ENCODE measurements around the gene FKBP2.

GRCh38 chr11:64222651-64223000 is 18.3 kb upstream of the FKBP2 start:
- TF ChIP-seq, protein P1, sequence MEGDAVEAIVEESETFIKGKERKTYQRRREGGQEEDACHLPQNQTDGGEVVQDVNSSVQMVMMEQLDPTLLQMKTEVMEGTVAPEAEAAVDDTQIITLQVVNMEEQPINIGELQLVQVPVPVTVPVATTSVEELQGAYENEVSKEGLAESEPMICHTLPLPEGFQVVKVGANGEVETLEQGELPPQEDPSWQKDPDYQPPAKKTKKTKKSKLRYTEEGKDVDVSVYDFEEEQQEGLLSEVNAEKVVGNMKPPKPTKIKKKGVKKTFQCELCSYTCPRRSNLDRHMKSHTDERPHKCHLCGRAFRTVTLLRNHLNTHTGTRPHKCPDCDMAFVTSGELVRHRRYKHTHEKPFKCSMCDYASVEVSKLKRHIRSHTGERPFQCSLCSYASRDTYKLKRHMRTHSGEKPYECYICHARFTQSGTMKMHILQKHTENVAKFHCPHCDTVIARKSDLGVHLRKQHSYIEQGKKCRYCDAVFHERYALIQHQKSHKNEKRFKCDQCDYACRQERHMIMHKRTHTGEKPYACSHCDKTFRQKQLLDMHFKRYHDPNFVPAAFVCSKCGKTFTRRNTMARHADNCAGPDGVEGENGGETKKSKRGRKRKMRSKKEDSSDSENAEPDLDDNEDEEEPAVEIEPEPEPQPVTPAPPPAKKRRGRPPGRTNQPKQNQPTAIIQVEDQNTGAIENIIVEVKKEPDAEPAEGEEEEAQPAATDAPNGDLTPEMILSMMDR (IDR thresholded peaks at IDR 0.05), result no peak
- TF ChIP-seq POLR2AphosphoS5 (IDR thresholded peaks at IDR 0.05; ENCODE audit: insufficient read depth in 1 of 2, low read depth in 1 of 2), result no peak
